SU-DHL-6 (cell line): ENCODE data around the gene SPDYE16.
"Not testable (repeated sequence)": the region's sequence is repeated elsewhere in the genome, so short reads cannot be mapped to it uniquely, and the experiment has no call there.

ENCODE experiments used
- EZH2phosphoT487 ChIP-seq: fragments of 200-600 bp; sonication (generic), shearing (Covaris generic); conservative IDR thresholded peaks from 2 replicates; pipeline ENCODE4 v1.6.1; 2018; ENCODE audit warnings: mild to moderate bottlenecking, antibody characterized with exemption, low read length, moderate library complexity, mixed read lengths
- TF ChIP-seq, protein P1 (sequence below): fragments of 200-600 bp; sonication (generic); IDR thresholded peaks from one replicate; pipeline ENCODE4 v1.5.1; 2017; ENCODE audit warnings: antibody characterized with exemption, mild to moderate bottlenecking, low read length, moderate library complexity; ENCODE audit not compliant: insufficient read depth, poor library complexity, severe bottlenecking

DNA sequence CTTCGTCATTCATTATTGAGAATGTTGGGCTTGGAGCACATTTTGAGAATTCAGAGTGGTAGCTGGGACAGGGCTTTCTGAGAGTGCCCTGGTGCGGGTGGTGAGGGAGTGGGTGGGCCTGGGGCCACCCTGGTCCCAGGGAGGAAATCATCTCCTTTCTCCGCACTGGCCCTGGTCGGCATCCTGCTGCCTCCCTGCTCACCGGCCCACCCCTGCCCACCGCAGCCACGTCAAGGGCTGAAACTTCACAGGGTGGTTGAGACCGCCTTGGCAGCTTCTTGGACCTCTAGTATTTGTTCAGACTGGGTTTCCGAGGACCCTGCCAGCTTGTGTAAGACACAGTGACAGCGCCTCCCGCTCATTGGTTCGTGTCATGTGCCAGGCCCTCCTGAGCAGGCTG is 58.6 kb downstream of the SPDYE16 start:
- TF ChIP-seq, protein P1, sequence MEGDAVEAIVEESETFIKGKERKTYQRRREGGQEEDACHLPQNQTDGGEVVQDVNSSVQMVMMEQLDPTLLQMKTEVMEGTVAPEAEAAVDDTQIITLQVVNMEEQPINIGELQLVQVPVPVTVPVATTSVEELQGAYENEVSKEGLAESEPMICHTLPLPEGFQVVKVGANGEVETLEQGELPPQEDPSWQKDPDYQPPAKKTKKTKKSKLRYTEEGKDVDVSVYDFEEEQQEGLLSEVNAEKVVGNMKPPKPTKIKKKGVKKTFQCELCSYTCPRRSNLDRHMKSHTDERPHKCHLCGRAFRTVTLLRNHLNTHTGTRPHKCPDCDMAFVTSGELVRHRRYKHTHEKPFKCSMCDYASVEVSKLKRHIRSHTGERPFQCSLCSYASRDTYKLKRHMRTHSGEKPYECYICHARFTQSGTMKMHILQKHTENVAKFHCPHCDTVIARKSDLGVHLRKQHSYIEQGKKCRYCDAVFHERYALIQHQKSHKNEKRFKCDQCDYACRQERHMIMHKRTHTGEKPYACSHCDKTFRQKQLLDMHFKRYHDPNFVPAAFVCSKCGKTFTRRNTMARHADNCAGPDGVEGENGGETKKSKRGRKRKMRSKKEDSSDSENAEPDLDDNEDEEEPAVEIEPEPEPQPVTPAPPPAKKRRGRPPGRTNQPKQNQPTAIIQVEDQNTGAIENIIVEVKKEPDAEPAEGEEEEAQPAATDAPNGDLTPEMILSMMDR: not testable (repeated sequence)
- not testable (repeated sequence) for TF ChIP-seq EZH2phosphoT487
